Measurements from ENCODE around the gene HS3ST4.

The HS3ST4 gene

GRCh38 chr16:25796239-25796638 lies 104.5 kb downstream of the HS3ST4 start:
- DNase-seq = no peak
- in situ Hi-C loops (cut with MboI; ENCODE audit: low pct_unique_long_range_greater_than_20kb, low sequenced_read_pairs) = no loop called here

DNA sequence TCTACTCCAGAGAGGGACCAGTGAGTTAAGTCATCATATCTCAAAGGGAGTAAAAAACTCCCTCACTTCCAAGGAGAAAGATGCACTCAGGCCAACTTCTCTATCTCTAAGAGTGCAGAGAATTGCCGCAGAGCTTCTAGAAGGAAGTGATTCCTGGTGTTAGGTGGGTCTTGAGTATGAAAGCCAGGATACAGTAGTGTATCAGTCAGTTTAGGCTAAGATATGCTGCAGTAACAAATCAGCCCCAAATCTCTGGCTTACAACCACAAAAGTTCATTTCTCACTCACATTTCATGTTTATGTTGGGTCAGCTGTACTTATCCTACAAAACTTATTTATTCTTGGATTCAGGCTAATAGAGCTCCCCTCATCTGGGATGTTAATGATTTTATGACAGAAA lies 106.3 kb downstream of the HS3ST4 start:
- in situ Hi-C loops (cut with MboI; ENCODE audit: low pct_unique_long_range_greater_than_20kb, low sequenced_read_pairs) = no loop called here
- no peak for DNase-seq

DNA sequence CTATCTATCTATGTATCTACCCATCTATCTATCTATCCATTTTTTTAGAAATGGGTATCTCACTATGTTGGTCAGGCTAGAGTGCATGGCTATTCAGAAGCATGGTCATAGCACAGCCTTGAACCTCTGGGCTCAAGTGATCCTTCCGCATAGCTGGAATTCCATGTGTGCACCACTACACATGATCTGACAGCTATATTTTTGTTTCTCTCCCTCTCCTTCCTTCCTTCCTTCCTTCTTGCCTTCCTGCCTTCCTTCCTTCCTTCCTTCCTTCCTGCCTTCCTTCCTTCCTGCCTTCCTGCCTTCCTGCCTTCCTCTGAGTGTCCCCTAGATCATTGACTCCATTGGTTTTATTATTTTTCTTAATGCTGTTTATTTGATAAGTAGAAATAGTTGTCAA lies 108.1 kb downstream of the HS3ST4 start:
- in situ Hi-C loops (cut with MboI; ENCODE audit: low pct_unique_long_range_greater_than_20kb, low sequenced_read_pairs) = no loop called here
- no peak for DNase-seq

DNA sequence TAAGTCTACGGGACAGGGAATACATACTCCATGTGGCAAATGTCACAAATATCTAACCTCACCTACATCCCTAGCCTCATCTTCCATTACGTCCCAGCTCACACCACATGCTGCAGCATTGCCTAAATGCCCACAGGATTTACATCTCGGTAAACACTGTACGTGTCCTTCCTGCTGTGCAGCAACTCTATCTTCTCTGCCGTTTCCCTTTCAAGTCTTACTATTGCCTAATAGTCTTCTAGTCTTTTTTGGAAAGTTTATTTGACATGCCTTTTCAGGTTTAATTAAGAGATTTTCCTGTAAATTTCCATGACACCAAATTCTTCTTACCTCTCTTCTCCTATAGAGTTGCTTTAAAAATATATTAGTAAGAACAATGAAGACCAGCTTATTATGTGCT lies 120.5 kb downstream of the HS3ST4 start:
- in situ Hi-C loops (cut with MboI; ENCODE audit: low pct_unique_long_range_greater_than_20kb, low sequenced_read_pairs) = no loop called here
- no peak for DNase-seq

DNA sequence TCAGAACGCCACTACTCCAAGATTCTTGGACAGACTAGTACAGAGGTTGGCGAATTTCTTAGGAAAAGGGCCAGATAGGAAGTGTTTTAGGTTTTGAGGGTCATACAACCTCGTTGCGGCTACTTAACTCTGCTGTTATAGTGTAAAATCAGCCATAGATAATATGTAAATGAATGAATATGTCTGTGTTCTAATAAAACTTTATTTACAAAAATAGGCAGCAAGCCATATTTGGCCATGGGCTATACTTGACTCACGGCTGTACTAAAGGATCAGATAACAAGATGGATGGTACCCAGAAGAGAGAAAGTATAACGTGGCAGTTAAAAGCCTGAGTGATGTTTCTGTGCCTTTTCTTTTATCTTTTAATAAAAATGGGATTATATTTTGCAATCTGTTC lies 125.5 kb downstream of the HS3ST4 start:
- in situ Hi-C loops (cut with MboI; ENCODE audit: low pct_unique_long_range_greater_than_20kb, low sequenced_read_pairs) = no loop called here
- DNase-seq = no peak

DNA sequence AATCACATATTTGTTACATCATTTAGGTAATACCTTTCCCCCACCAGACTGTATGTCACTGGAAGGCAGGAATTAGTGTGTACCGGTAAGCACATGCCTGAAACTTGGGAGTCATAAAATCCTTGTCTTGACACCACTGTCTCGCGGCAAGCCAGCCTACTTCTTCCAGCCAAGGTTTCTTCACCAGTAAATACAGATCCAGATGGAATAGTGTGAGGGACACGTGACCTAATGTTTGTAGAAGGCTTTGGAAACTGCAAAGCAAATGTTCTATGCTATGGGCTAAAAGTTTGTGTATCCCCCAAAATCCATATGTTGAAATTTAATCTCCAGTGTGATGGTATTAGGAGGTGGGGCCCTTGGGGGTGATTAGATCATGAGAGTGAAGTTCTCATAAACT lies 126.1 kb downstream of the HS3ST4 start:
- in situ Hi-C loops (cut with MboI; ENCODE audit: low pct_unique_long_range_greater_than_20kb, low sequenced_read_pairs) = no loop called here
- DNase-seq = no peak

DNA sequence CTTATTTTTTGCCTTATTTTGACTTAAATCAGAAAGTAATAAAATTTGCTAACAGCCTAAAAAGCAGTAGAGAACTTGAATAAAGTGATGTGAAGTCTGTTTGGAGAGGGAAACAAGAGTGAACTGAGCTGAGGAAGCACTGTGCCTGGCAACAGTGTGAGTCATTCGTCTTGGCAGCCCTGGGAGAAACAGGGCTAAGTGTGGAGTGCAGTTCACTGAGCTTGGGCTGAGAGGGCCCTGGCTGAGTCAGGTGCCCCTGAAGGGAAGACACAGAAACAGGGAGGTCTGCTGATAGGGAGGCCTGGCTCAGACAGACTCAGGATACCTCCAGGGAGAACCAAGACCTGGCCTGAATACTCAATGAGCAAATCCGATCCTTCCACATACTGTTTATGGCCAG lies 132.1 kb downstream of the HS3ST4 start:
- in situ Hi-C loops (cut with MboI; ENCODE audit: low pct_unique_long_range_greater_than_20kb, low sequenced_read_pairs) = no loop called here
- DNase-seq = no peak

- in situ Hi-C loops (cut with MboI; ENCODE audit: low pct_unique_long_range_greater_than_20kb, low sequenced_read_pairs) = no loop called here
- DNase-seq = no peak
Measured at GRCh38 chr16:25827709-25828108, 135.9 kb downstream of the HS3ST4 start.

GRCh38 chr16:25828510-25828909 lies 136.8 kb downstream of the HS3ST4 start:
- in situ Hi-C loops (cut with MboI; ENCODE audit: low pct_unique_long_range_greater_than_20kb, low sequenced_read_pairs) = no loop called here
- DNase-seq = no peak

DNA sequence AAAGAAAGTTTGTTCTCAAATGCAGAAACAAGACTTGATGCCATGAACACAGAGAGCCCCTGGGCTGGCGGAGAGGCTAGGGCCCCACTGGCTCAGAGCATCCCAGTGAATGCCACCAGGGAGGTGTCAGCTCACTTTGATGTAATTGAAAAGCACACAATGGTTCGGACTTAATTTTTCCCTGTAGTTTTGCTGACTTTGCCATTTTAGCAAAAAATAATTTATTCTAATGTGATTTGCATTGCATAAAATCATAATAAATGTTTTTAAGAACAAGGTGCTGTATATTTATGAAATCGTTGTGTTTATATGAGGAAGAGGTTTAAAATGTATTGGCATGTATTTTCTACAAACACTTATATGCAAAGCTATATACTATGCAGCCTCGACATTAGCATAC lies 140.5 kb downstream of the HS3ST4 start:
- DNase-seq = no peak
- in situ Hi-C loops (cut with MboI; ENCODE audit: low pct_unique_long_range_greater_than_20kb, low sequenced_read_pairs) = no loop called here

GRCh38 chr16:25834101-25834500 lies 142.3 kb downstream of the HS3ST4 start:
- DNase-seq = no peak
- in situ Hi-C loops (cut with MboI; ENCODE audit: low pct_unique_long_range_greater_than_20kb, low sequenced_read_pairs) = no loop called here

GRCh38 chr16:25835126-25835525 lies 143.4 kb downstream of the HS3ST4 start:
- DNase-seq = no peak
- in situ Hi-C loops (cut with MboI; ENCODE audit: low pct_unique_long_range_greater_than_20kb, low sequenced_read_pairs) = no loop called here

DNA sequence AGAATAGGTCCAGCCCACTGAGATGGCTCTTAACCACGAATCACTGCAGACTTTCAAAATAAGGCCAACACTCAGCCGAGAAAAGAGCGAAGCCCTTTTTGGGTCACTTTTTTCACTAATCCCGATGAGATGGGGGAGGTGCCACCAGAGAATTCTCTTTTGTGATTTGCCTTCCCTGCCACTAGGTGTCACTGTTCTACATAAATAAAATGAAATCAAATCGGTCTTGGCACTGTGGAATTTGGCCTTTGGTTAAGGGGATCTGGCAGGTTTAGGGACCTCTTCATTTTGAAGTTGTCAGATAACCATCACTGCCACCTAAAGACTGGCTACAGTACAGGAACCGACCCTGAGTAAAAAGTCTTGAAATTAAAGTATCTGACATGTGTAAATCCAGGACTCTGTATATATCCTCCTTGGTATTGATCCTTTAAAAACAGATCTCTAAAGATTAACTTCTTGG lies 147.0 kb downstream of the HS3ST4 start:
- in situ Hi-C loops (cut with MboI; ENCODE audit: low pct_unique_long_range_greater_than_20kb, low sequenced_read_pairs) = no loop called here
- peak; percentile 71 for DNase-seq

DNA sequence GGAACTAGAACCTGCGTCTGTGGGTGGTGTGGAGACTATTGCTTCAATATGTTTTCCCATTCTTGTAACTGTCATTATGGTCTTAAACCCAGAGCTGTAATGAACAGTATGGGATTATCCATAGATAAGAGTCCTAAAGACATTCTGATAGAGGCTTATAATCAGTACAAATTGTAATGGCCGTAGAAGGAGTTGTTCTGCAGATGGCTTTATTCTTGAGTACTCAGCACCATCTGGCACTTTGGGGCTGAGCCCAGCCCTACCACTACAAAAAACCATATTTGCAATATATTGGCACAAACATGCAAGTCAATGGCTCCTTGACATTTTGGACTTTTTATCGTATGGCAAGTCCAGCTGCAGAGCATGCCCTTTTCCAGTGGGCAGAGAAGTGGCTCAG lies 150.0 kb downstream of the HS3ST4 start:
- no peak for DNase-seq
- in situ Hi-C loops (cut with MboI; ENCODE audit: low pct_unique_long_range_greater_than_20kb, low sequenced_read_pairs) = no loop called here

- in situ Hi-C loops (cut with MboI; ENCODE audit: low pct_unique_long_range_greater_than_20kb, low sequenced_read_pairs) = no loop called here
- DNase-seq = no peak
Measured at GRCh38 chr16:25845901-25846300, 154.1 kb downstream of the HS3ST4 start.

DNA sequence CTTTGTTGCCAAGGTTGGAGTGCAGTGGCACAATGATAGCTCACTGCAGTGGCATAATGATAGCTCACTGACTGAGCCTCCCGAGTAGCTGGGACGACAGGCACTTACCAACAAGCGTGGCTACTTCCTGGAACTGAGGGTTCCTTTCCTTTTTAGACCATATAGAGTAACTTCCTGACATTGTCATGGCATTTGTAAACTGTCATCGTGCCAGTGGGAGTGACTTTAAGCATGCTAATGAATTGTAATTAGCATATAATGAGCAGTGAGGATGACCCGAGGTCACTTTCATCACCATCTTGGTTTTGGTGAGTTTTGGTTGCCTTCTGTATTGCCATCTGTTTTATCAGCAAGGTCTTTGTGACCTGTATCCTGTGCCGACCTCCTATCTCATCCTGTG lies 162.4 kb downstream of the HS3ST4 start:
- in situ Hi-C loops (cut with MboI; ENCODE audit: low pct_unique_long_range_greater_than_20kb, low sequenced_read_pairs) = no loop called here
- no peak for DNase-seq

GRCh38 chr16:25855063-25855462 lies 163.3 kb downstream of the HS3ST4 start:
- DNase-seq = no peak
- in situ Hi-C loops (cut with MboI; ENCODE audit: low pct_unique_long_range_greater_than_20kb, low sequenced_read_pairs) = no loop called here

- in situ Hi-C loops (cut with MboI; ENCODE audit: low pct_unique_long_range_greater_than_20kb, low sequenced_read_pairs) = no loop called here
- no peak for DNase-seq
Measured at GRCh38 chr16:25855818-25856217, 164.1 kb downstream of the HS3ST4 start.

DNA sequence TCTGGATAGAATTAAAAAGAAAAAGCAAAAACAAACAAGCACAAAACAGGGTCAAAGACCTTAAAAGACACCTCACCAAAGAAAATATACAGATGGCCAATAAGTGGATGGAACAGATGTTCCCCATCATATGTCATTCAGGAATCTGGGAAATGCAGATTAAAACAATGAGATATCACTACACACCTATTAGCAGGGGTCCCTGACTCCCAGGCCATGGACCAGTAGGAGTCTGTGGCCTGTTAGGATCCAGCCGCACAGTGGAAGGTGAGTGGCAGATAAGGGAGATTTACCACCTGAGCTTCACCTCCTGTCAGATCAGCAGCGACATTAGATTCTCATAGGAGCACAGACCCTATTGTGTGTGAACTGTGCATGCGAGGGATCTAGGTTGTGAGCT lies 167.9 kb downstream of the HS3ST4 start:
- in situ Hi-C loops (cut with MboI; ENCODE audit: low pct_unique_long_range_greater_than_20kb, low sequenced_read_pairs) = no loop called here
- no peak for DNase-seq

DNA sequence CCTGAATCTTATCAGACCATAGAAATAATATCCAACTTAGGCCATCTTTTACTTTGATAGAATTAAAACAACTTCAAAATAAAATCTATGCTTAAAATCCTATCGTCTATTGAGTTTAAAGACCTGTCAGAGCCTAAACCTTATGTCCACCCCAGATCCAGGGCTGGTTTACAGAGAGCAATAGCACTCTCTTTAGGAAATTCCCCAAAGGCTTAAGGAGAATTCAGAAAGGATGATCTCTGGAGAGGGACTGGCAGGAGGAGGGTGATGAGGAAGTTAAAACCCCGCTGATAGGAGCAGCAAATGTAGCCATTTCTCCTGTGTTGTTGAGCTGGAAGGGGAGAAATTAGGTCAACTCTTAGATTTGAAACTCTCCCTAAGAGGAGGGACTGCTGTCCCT lies 175.3 kb downstream of the HS3ST4 start:
- no peak for DNase-seq
- in situ Hi-C loops (cut with MboI; ENCODE audit: low pct_unique_long_range_greater_than_20kb, low sequenced_read_pairs) = no loop called here

GRCh38 chr16:25868106-25868505 lies 176.3 kb downstream of the HS3ST4 start:
- in situ Hi-C loops (cut with MboI; ENCODE audit: low pct_unique_long_range_greater_than_20kb, low sequenced_read_pairs) = no loop called here
- no peak for DNase-seq

- in situ Hi-C loops (cut with MboI; ENCODE audit: low pct_unique_long_range_greater_than_20kb, low sequenced_read_pairs) = no loop called here
- no peak for DNase-seq
Measured at GRCh38 chr16:25868706-25869370, 177.1 kb downstream of the HS3ST4 start.
